ENCODE results near the gene ARHGAP12. TPM values are rescaled to one million over a fixed set of nuclear protein-coding genes. Genes with fewer than 3 reads are reported as not detected.

ARHGAP12 gene
- total and polyA plus RNA-seq, 2 donors (not counting 3 experiments of a cell fraction or from before 2014, with no cell fraction given): 5.8 to 19.3 TPM

- intact Hi-C loops (cut with micrococcal nuclease) (no loop called here), dilution Hi-C loops (cut with MboI; ENCODE audit: extremely low pct_ligation_motif_present, low sequenced_read_pairs) (no loop called here)
- BruUV-seq (replicated peaks): no TSS peak
- Histone ChIP-seq H3K27me3 (ENCODE audit: control insufficient read depth in 2 of 2, insufficient read depth in 2 of 2, low read length in 2 of 2) (no peaks in the 10 kb centered on the region), H4K20me1 (replicated peaks; ENCODE audit: control insufficient read depth, extremely low read depth, insufficient read depth, low read length) (no peaks in the 10 kb centered on the region), H3K9me3 (replicated peaks; ENCODE audit: control insufficient read depth, insufficient read depth, low read length) (no peaks in the 10 kb centered on the region), H3K9me1 (replicated peaks; ENCODE audit: control insufficient read depth, extremely low read depth, insufficient read depth, low read length) (no peaks in the 10 kb centered on the region), H3K27ac (ENCODE audit: insufficient read depth, low read depth, low read length) (no peak overlapping the region), H2AFZ (ENCODE audit: low read depth, low read length) (no peak overlapping the region), H3K9ac (replicated peaks; ENCODE audit: extremely low read depth, insufficient read depth, low read length) (no peak overlapping the region), H3K4me3 (replicated peaks in 1 of 3; ENCODE audit: insufficient read depth in 1 of 3, low read depth in 1 of 3, low read length in 3 of 3) (no peak overlapping the region), H3K79me2 (ENCODE audit: control insufficient read depth, insufficient read depth, low read length) (no peaks in the 10 kb centered on the region), H3K4me1 (ENCODE audit: control insufficient read depth, extremely low read depth, insufficient read depth, low read length) (no peaks in the 10 kb centered on the region), H3K36me3 (ENCODE audit: control insufficient read depth in 2 of 2, extremely low read depth in 1 of 2, insufficient read depth in 2 of 2, low read length in 2 of 2) (no peaks in the 10 kb centered on the region), H3K4me2 (ENCODE audit: insufficient read depth, low read length) (no peak overlapping the region)
- TF ChIP-seq POLR2A (IDR thresholded peaks at IDR 0.05; ENCODE audit: low read depth, low read length): no peak
- TF ChIP-seq GATA2 (IDR thresholded peaks at IDR 0.05; ENCODE audit: insufficient read depth, insufficient read length, low read depth, low read length): no peak
- TF ChIP-seq MAX (IDR thresholded peaks at IDR 0.05; ENCODE audit: insufficient read depth, insufficient read length): no peak
- TF ChIP-seq JUN (IDR thresholded peaks at IDR 0.05; ENCODE audit: borderline replicate concordance, insufficient read depth, insufficient read length, low read depth): no peak
- no peak for DNase-seq (ENCODE audit: low read depth, low spot score)
- CTCF ChIA-PET: interaction anchor here (1.2 to 1.5 kb wide), 2 partner anchors 9 to 29 kb away, joined by 3 read pairs; no protein-coding TSS in a partner anchor
- FAIRE-seq: no peak
- POLR2A ChIA-PET: no interaction called here
These were observed 129.4 kb downstream of the ARHGAP12 start for GRCh38 chr10:31799181-31799580.

GRCh38 chr10:31792745-31793144 lies 135.9 kb downstream of the ARHGAP12 start:
- H2AFZ ChIP-seq (ENCODE audit: low read depth, low read length): no peak overlapping the region
- no peak overlapping the region for H3K27ac ChIP-seq (ENCODE audit: insufficient read depth, low read depth, low read length)
- BruUV-seq (replicated peaks): no TSS peak
- no peak overlapping the region for H3K4me2 ChIP-seq (ENCODE audit: insufficient read depth, low read length)
- no peak for TF ChIP-seq MYC (IDR thresholded peaks at IDR 0.05; ENCODE audit: low read depth, low read length)
- no peak for TF ChIP-seq EZH2 (IDR thresholded peaks at IDR 0.05; ENCODE audit: borderline replicate concordance, low read depth, low read length, severe bottlenecking)
- no peak for TF ChIP-seq POLR2AphosphoS5 (IDR thresholded peaks at IDR 0.05; ENCODE audit: insufficient read depth, low read depth, low read length)
- TF ChIP-seq POLR2A (IDR thresholded peaks at IDR 0.05; ENCODE audit: low read depth, low read length): no peak
- TF ChIP-seq CTCF (IDR thresholded peaks at IDR 0.05; ENCODE audit: extremely low read depth in 1 of 2, insufficient read depth in 1 of 2, low read depth in 1 of 2, low read length in 2 of 2): no peak
- TF ChIP-seq FOS (IDR thresholded peaks at IDR 0.05; ENCODE audit: borderline replicate concordance, insufficient read depth, low read length): no peak
- TF ChIP-seq JUN (IDR thresholded peaks at IDR 0.05; ENCODE audit: borderline replicate concordance, insufficient read depth, insufficient read length, low read depth): no peak
- no peak for TF ChIP-seq MAX (IDR thresholded peaks at IDR 0.05; ENCODE audit: insufficient read depth, insufficient read length)
- no peak for TF ChIP-seq GATA2 (IDR thresholded peaks at IDR 0.05; ENCODE audit: insufficient read depth, insufficient read length, low read depth, low read length)
- FAIRE-seq (no peak), DNase-seq (ENCODE audit: low read depth, low spot score) (no peak)
- H3K27me3 ChIP-seq (ENCODE audit: control insufficient read depth in 2 of 2, insufficient read depth in 2 of 2, low read length in 2 of 2): no peaks in the 10 kb centered on the region
- no peaks in the 10 kb centered on the region for H3K79me2 ChIP-seq (ENCODE audit: control insufficient read depth, insufficient read depth, low read length)
- dilution Hi-C loops (cut with MboI; ENCODE audit: extremely low pct_ligation_motif_present, low sequenced_read_pairs): no loop called here
- no peaks in the 10 kb centered on the region for H3K36me3 ChIP-seq (ENCODE audit: control insufficient read depth in 2 of 2, extremely low read depth in 1 of 2, insufficient read depth in 2 of 2, low read length in 2 of 2)
- intact Hi-C loops (cut with micrococcal nuclease): no loop called here
- POLR2A ChIA-PET: no interaction called here
- CTCF ChIA-PET: interaction anchor here (0.8 to 1.4 kb wide), 2 partner anchors 41 to 1105 kb away, joined by 3 read pairs; no protein-coding TSS in a partner anchor
- no peak overlapping the region for H3K9ac ChIP-seq (replicated peaks; ENCODE audit: extremely low read depth, insufficient read depth, low read length)
- no peak overlapping the region for H3K4me3 ChIP-seq (replicated peaks in 1 of 3; ENCODE audit: insufficient read depth in 1 of 3, low read depth in 1 of 3, low read length in 3 of 3)
- H3K4me1 ChIP-seq (ENCODE audit: control insufficient read depth, extremely low read depth, insufficient read depth, low read length): no peaks in the 10 kb centered on the region
- H3K9me3 ChIP-seq (replicated peaks; ENCODE audit: control insufficient read depth, insufficient read depth, low read length): no peaks in the 10 kb centered on the region
- H4K20me1 ChIP-seq (replicated peaks; ENCODE audit: control insufficient read depth, extremely low read depth, insufficient read depth, low read length): no peaks in the 10 kb centered on the region
- no peaks in the 10 kb centered on the region for H3K9me1 ChIP-seq (replicated peaks; ENCODE audit: control insufficient read depth, extremely low read depth, insufficient read depth, low read length)

Measured in endothelial cell of umbilical vein (primary cell).